AG08396 (cell line): ENCODE measurements around the gene EPX.

Experiments
- DNase-seq: peaks from one replicate; pipeline ENCODE4 v3.0.0; 2012; ENCODE audit warnings: low spot score, mixed read lengths

EPX gene

DNA sequence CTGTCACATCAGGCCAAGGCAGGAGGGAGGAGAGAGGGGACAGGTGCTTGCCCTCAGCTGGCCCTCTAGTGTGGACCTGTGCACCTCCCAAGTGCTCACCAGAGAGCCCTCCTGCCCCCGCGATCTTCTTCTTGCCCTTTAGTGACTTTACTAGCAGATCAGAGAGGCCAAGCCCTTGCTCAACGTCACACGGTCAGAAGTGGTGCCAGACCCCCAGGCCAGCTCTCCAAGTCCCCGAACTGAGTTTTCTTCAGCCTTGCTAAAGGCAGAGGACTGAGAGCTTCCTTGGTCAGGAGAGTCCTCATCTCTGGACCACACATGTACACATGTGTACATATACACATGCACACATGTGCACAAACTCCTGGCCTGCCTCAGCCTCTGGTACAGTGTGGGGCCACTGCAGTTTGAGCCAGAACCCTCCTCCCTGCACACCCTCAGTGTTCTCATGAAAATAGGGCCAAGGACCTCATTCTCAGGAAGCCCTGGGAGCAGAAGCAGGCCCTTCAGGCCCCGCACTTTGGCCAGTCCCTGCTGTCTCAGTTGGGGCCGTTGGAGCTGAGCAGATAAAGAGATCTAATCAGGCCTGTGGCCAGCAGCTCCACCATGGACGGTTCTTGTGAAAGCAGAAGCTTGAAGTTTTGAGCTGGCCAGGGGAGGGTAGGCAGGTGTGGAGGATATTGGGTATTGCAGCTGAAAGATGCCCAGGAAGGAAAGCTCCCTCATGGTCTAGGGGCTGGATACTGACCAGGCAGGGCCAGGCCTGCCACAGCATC is 7.4 kb upstream of the EPX start:
- DNase-seq = no peak

GRCh38 chr17:58186591-58186990 is 5.9 kb upstream of the EPX start:
- no peak for DNase-seq

DNA sequence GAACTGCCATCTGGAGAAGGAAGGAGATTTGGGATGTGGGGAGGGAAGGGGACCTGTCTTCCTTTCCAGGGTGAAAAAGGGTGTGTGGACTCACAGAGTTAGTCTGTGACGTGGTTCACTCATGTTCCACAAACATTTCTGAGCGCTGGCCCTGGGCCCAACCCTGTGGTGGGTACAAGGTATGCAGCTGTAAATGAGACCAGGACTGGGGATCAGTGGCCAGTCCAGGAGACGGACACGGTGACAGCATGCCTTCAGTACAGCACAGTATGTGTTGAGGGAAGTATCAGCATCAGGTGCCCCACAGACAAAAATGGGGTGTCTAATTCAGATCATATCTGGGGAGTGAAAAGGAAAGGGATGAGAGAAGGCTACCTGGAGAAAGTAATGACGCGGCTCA is 5.5 kb upstream of the EPX start:
- DNase-seq = no peak

DNA sequence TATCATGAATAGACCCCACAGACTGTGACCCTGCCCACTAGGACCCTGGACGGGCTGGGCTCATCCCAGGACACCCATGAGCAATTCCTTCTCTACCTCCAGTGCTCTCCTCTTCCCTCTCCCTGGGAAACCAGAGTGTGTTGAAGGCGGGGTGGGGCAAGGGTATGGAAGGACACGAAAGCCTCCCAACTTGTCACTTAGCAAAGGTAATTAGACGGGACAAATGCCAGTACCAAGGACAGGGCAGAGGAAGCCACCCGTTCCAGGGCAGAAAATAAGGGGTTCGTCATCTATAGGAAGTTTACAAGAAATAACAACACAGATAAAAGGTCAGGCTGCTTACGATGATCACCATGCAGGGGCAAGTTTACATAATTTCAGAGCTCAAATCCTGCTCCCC is 4.9 kb upstream of the EPX start:
- DNase-seq = no peak

GRCh38 chr17:58189436-58190146 is 2.9 kb upstream of the EPX start:
- peak; percentile 89 for DNase-seq

GRCh38 chr17:58191241-58191896 is 1.2 kb upstream of the EPX start:
- DNase-seq = no peak

DNA sequence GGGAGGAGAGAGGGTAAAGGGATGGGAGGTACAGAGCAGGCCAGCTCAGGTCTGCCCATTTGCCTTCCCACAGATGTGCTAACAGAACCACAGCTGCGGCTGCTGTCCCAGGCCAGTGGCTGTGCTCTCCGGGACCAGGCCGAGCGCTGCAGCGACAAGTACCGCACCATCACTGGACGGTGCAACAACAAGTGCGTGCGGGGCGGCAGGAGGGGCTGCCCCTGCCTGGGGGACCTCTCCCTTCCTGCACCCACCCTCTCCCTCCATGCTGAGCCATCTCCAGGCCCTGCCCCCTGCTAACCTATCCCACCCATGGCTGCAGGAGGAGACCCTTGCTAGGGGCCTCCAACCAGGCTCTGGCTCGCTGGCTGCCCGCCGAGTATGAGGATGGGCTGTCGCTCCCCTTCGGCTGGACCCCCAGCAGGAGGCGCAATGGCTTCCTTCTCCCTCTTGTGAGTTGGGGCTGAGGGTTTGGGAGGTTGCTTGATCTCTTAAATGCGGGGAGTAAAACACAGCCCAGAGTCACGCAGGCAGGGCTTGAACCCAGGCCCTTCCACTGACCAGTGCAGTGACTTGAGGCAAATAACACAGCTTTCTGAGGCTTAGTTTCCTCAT is 1.2 kb downstream of the EPX start:
- DNase-seq = no peak

DNA sequence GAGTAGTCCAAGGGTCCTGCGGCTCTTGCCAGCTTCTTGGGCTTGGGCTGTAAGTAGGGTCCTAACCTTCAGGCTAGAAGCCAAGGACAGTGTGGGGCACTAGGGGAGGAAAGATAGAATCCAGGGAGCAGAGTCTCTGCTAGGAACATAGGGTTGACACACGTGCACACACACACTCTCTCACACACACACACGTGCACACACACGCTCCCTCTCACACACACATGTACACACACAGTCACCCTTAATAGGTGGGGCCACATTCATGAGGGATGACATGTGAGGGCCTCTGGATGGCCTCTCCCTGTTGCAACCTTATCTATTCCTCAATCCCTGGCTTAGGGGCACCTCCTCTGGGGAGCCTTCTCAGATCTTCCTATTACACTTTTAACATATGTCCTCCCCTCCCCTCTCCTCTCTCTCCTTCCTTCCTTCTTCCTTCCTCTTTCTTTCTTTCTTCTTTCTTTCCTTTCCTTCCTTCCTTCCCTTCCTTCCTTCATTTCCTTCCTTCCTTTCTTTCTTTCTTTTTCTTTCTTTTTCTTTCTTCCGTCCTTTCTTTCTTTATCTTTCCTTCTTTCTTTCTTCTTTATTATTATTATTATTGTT is 3.1 kb downstream of the EPX start:
- no peak for DNase-seq

DNA sequence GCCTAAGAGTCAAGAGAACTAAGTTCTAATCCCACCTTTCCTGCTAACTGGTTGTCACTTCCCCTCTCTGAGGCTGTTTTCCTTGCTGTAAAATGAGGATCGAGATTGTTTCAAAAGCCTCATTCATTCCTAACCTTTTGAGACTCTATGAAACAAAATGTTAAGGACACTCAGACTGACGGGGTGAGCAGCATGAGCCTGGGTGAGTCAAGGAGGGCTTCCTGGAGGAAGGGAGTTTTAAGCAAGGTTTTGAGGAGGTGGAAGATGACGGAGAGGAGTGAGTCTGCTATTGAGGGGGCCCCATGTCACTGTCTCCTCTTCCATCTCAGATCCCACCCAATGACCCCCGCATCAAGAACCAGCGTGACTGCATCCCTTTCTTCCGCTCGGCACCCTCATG is 4.1 kb downstream of the EPX start:
- DNase-seq = no peak

DNA sequence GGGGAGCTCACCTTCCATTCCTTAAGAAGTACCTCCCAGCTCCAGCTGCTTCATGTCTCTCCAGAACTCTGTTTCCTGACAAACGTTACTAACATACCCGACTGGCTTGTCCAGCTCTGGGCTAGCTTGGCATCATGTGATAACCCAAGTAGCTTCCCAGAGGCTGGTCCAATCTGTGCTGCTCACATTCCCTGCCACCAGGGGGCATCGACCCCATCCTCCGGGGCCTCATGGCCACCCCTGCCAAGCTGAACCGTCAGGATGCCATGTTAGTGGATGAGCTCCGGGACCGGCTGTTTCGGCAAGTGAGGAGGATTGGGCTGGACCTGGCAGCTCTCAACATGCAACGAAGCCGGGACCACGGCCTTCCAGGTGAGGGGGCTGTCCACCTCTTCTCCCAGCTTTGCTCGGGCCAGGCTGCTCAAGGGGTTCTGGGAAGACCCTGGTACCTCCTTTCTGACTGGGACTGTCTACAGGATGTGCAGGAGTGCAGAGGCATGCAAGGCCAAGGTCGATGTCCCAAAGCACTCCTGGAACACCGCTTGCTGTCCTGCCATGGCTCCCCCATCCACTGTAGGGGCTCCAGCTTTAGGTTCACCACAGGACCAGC is 7.6 kb downstream of the EPX start:
- peak; percentile 57 for DNase-seq

GRCh38 chr17:58202859-58203258 is 10.3 kb downstream of the EPX start:
- DNase-seq = no peak

GRCh38 chr17:58204796-58205195 is 12.3 kb downstream of the EPX start:
- DNase-seq = no peak

DNA sequence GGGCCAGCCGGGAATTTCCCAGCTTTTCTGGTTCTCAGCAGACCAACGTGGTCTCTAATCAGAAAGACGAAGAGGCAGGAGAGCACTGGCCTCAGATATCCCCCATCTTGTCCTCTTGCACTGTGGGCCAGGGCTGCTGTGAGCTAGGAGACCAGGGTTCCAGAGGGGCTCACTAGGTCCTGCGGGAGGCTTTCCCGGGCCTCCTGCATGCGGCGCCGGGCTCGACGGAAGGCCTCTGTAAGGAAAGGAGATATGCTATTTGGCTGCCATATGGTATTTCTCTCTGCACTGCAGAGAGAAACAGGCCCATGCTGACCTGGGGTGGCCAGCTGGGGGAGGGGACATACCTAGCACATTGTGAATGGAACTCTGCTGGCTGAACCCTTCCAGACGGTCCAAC is 13.4 kb downstream of the EPX start:
- DNase-seq = no peak

GRCh38 chr17:58207451-58207850 is 14.9 kb downstream of the EPX start:
- DNase-seq = no peak

DNA sequence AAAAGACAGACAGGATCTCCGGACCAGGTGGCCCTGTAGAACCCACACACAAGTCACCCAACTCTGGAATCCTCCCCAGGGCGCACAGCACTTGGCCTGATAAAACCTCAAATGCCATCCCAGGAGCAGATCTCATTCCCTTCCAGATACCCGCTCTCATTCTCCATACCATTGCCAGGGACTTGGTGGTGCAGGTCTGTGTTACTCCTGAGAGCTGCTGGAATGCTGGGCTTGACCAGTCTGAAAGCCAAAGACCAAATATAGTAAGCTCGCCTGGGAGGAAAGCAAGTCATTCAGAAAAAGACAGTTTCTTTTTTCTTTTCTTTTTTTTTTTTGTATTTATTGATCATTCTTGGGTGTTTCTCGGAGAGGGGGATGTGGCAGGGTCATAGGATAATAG is 15.8 kb downstream of the EPX start:
- DNase-seq = no peak

DNA sequence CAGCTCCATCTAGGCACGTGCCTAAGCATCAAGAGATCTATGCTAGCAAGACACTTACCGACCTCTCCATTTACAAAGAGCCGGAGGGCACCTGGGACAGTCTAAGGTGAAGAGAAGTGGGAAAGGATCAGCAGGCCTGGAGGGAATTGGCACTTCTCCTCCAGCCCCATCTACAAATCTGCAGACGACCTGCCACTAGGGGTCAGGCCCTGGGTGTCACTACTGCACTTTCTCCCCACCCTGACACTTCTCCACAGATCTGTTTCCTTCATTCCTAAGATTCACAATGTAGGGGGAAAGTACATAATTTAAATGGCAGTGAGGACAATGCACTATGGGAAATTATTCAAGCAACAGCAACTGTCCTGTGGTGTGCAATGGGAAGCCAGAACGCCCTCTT is 18.4 kb downstream of the EPX start:
- no peak for DNase-seq

GRCh38 chr17:58215685-58216084 is 23.2 kb downstream of the EPX start:
- DNase-seq = no peak

DNA sequence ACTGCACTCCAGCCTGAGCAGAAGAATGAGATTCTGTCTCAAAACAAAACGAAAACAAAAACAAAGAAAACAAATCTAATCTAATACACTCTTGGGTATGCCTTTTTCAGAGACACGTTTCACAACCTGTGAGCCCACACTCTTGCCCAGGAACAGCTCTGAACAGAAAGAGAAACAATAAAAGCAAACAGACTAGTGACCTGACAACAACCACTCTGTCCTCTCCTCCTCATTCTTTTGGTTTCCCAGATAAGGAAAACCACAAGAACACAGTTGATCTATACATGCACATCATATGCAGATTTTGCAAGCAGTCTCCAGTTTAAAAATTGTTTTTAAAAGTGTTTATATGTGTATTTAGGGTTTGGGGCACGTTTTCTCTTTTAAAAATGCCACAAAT is 25.2 kb downstream of the EPX start:
- DNase-seq = no peak

- DNase-seq = peak; percentile 99
Observed at GRCh38 chr17:58219007-58219788, 26.7 kb downstream of the EPX start, which contains the start of gene MKS1. Gene MKS1, minus strand, starts transcription at chr17:58219255. Its CDS starts 25 bp downstream, at chr17:58219230.

DNA sequence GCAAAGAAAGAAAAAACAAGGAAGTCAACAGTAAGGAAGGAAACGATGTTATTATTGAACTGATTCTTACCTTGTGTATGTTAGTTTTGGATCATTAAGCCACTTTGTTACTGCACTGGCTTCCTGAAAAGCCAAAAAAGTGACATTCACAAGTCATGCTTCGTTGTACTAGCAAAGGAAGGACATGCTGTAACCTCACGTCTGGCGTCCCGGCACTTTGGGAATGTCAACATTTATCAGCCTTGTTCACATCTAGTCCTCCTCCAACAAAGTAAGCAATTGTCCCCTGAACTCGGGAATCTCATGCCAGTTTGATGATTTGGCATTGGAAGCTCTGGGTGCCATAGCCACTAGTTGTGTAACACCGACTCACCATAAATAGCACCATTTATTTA is 27.3 kb downstream of the EPX start:
- DNase-seq = no peak

DNA sequence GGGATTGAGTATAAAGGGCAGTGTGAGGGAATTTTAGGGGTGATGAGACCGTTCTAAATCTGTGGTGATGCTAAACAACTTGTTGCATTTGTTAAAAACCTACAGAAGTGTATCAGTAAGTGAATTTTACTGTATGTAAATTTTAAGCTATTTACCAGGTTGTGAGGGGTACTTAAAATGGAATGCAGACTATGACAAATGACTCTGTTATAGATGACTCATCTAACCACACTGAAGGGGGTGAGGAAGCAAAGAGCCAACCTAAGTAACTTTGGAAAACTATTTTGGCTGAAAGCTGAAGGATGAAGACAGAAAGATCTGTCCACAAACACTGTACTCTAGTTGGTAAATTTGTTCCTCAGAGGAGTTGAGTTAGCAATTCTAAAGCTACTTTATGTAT is 31.8 kb downstream of the EPX start:
- no peak for DNase-seq
